HG03565 (cell line): Measurements from ENCODE around the gene MTIF2.
"Not testable (repeated sequence)": the region's sequence is repeated elsewhere in the genome, so short reads cannot be mapped to it uniquely, and the experiment has no call there.

ENCODE experiments used
- ATAC-seq: cut with Tn5 transposase; IDR thresholded peaks from one replicate; pipeline ENCODE4 v1.9.1; 2021; ENCODE audit warnings: mild to moderate bottlenecking, moderate library complexity; ENCODE audit not compliant: unreplicated experiment

The MTIF2 gene

GRCh38 chr2:55204950-55205349, 64.1 kb downstream of the MTIF2 start:
- no peak for ATAC-seq

- ATAC-seq = no peak
Observed at GRCh38 chr2:55204536-55204935, 64.5 kb downstream of the MTIF2 start.

GRCh38 chr2:55200416-55200815, 68.6 kb downstream of the MTIF2 start:
- ATAC-seq = no peak

- ATAC-seq = no peak
Observed at GRCh38 chr2:55196526-55196925, 72.5 kb downstream of the MTIF2 start.

GRCh38 chr2:55191888-55192287, 77.1 kb downstream of the MTIF2 start:
- not testable (repeated sequence) for ATAC-seq

- ATAC-seq = not testable (repeated sequence)
Observed at GRCh38 chr2:55186837-55187236, 82.2 kb downstream of the MTIF2 start.
